Retinal pigment epithelial cell (primary cell): Measurements from ENCODE around the gene CLIP2.
"Not testable (repeated sequence)": the region's sequence is repeated elsewhere in the genome, so short reads cannot be mapped to it uniquely, and the experiment has no call there.

Source experiments
- DNase-seq: peaks from one replicate; pipeline ENCODE4 v3.0.0-alpha.2; 2010; ENCODE audit warnings: low read depth
- H3K4me3 ChIP-seq: 2 replicates; pipeline ENCODE4 v1.5.1; 2011; ENCODE audit warnings: mild to moderate bottlenecking, low read length, control low read depth, moderate library complexity
- TF ChIP-seq, protein P1 (sequence below): conservative IDR thresholded peaks from 2 replicates; pipeline ENCODE4 v1.5.1; 2011; ENCODE audit warnings: low read depth, low read length, control low read depth, inconsistent platforms

Gene CLIP2

DNA sequence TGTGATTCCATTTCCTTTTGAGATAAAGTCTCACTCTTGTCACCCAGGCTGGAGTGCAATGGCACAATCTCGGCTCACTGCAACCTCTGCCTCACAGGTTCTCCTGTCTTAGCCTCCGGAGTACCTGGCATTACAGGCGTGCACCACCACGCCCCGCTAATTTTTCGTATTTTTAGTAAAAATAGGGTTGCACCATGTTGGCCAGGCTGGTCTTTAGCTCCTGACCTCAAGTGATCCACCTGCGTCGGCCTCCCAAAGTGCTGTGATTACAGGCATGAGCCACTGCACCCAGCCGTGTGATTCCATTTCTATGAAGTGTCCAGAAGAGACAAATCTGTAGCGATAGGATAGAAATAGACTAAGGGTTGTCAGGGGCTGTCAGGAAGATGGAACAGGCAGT, 60.4 kb downstream of the CLIP2 start:
- TF ChIP-seq, protein P1, sequence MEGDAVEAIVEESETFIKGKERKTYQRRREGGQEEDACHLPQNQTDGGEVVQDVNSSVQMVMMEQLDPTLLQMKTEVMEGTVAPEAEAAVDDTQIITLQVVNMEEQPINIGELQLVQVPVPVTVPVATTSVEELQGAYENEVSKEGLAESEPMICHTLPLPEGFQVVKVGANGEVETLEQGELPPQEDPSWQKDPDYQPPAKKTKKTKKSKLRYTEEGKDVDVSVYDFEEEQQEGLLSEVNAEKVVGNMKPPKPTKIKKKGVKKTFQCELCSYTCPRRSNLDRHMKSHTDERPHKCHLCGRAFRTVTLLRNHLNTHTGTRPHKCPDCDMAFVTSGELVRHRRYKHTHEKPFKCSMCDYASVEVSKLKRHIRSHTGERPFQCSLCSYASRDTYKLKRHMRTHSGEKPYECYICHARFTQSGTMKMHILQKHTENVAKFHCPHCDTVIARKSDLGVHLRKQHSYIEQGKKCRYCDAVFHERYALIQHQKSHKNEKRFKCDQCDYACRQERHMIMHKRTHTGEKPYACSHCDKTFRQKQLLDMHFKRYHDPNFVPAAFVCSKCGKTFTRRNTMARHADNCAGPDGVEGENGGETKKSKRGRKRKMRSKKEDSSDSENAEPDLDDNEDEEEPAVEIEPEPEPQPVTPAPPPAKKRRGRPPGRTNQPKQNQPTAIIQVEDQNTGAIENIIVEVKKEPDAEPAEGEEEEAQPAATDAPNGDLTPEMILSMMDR: no peak
- no peak for DNase-seq
- no peak overlapping the region for H3K4me3 ChIP-seq

DNA sequence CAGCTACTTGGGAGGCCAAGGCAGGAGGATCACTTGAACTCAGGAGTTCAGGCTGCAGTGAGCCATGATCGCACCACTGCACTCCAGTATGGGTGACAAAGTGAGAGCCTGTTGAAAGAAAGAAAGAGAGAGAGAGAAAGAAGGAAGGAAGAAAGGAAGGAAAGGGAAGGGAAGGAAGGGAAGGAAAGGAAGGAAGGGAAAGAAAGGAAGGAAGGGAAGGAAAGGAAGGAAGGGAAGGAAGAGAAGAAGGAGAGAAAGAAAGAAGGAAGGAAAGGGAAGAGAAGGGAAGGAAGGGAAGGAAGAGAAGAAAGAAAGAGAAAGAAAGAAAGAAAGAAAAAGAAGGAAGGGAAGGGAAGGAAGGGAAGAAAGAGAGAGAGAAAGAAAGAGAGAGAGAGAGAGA, 61.5 kb downstream of the CLIP2 start:
- no peak for DNase-seq
- TF ChIP-seq, protein P1: no peak
- no peak overlapping the region for H3K4me3 ChIP-seq

- no peak for DNase-seq
- no peak overlapping the region for H3K4me3 ChIP-seq
- TF ChIP-seq, protein P1: no peak
These were observed 62.6 kb downstream of the CLIP2 start for GRCh38 chr7:74351836-74352235.

DNA sequence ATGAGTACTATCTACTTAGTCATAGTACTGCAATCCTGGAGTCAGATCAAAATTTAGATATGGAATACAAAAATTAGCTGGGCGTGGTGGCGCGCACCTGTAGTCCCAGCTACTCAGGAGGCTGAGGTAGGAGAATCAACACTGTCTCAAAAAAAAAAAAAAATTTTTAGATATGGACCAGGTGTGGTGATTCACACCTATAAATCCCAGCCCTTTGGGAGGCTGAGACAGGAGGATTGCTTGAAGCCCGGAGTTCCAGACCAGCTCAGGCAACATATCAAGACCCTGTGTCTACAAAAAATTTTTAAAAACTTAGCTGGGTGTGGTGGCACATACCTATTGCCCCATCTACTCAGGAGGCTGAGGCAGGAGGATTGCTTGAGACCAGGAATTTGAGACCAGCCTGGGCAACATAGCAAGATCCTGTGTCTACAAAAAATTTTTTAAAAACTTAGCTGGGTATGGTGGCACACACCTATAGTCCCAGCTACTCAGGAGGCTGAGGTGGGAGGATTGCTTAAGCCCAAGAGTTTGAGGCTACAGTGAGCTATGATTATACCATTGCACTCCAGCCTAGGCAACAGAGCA, 63.4 kb downstream of the CLIP2 start:
- DNase-seq, H3K4me3 ChIP-seq: not testable (repeated sequence)

- DNase-seq: no peak
- TF ChIP-seq, protein P1: no peak
- H3K4me3 ChIP-seq: no peak overlapping the region
These were observed 64.8 kb downstream of the CLIP2 start for GRCh38 chr7:74354009-74354408.

GRCh38 chr7:74355091-74355490, 65.9 kb downstream of the CLIP2 start:
- H3K4me3 ChIP-seq: no peak overlapping the region
- DNase-seq: peak; percentile 26
- TF ChIP-seq, protein P1: no peak

GRCh38 chr7:74356589-74357315, 67.5 kb downstream of the CLIP2 start:
- no peak for DNase-seq
- TF ChIP-seq, protein P1: no peak
- H3K4me3 ChIP-seq: no peak overlapping the region
